ENCODE data around the gene KCNA10.

KCNA10 gene

DNA sequence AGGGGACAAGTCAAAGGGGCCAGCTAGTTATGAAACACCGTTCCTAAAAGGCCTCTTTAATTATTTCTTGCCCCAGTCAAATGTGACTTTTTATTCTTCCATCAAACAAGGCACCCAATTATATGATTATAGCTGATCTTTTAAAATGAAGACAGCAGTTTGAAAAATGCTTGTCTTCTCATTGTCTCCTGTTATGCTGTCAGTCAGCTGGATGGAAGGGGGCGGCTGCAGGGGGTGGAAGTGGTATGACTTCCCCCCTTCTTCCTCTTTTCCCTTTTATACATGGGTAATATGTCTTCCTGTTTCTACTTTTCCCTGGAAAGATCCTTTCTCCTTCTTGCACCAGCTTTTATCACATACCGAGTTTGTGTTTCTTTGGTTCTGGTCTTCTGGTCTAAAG, 25.8 kb upstream of the KCNA10 start:
- Histone ChIP-seq H3K79me2 (ENCODE audit: low read length) (no peaks in the 10 kb centered on the region), H3K9me3 (replicated peaks; ENCODE audit: insufficient read depth, low read length) (no peaks in the 10 kb centered on the region), H3K4me2 (ENCODE audit: low read depth, low read length) (no peak overlapping the region), H3K9ac (ENCODE audit: low read length) (no peak overlapping the region), H3K36me3 (replicated peaks; ENCODE audit: insufficient read depth, low read length) (no peaks in the 10 kb centered on the region), H3K4me3 (ENCODE audit: low read length) (no peak overlapping the region), H4K20me1 (ENCODE audit: insufficient read depth, low read length) (no peaks in the 10 kb centered on the region), H3K27me3 (replicated peaks; ENCODE audit: insufficient read depth, low read length) (no peaks in the 10 kb centered on the region), H3F3A (ENCODE audit: insufficient read depth, low read length) (no peaks in the 10 kb centered on the region), H3K9me2 (replicated peaks; ENCODE audit: insufficient read depth, low read length) (no peaks in the 10 kb centered on the region), H2AFZ (ENCODE audit: low read length) (no peak overlapping the region), H3K4me1 (ENCODE audit: low read length) (no peaks in the 10 kb centered on the region), H3K27ac (ENCODE audit: low read length) (no peak overlapping the region)
- DNase-seq, result no peak
- TF ChIP-seq EZH2phosphoT487 (IDR thresholded peaks at IDR 0.05; ENCODE audit: low read length) (no peak), EZH2 (optimal IDR thresholded peaks at IDR 0.05; ENCODE audit: low read depth, low read length) (no peak)
- TF ChIP-seq, protein P1, sequence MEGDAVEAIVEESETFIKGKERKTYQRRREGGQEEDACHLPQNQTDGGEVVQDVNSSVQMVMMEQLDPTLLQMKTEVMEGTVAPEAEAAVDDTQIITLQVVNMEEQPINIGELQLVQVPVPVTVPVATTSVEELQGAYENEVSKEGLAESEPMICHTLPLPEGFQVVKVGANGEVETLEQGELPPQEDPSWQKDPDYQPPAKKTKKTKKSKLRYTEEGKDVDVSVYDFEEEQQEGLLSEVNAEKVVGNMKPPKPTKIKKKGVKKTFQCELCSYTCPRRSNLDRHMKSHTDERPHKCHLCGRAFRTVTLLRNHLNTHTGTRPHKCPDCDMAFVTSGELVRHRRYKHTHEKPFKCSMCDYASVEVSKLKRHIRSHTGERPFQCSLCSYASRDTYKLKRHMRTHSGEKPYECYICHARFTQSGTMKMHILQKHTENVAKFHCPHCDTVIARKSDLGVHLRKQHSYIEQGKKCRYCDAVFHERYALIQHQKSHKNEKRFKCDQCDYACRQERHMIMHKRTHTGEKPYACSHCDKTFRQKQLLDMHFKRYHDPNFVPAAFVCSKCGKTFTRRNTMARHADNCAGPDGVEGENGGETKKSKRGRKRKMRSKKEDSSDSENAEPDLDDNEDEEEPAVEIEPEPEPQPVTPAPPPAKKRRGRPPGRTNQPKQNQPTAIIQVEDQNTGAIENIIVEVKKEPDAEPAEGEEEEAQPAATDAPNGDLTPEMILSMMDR (IDR thresholded peaks at IDR 0.05; ENCODE audit: low read length), result no peak

DNA sequence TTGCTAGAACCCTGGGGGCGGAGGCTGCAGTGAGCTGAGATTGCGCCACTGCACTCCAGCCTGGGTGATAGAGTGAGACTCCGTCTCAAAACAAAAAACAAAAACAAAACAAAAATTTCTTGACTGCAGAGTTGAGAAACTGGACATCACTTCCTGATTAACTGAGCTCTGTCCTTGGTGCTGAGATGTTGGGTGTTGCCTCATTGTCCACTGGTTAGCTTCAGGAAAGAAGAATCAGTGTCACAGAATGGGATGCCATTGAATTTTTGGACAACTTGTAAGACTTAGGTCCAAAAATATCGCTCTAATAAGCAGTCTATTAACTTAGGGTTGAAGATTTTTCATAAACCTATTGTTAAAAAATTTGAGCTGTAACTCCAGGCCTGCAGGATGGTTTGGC, 23.8 kb upstream of the KCNA10 start:
- Histone ChIP-seq H3K4me3 (ENCODE audit: low read length) (no peak overlapping the region), H3K4me2 (ENCODE audit: low read depth, low read length) (no peak overlapping the region), H4K20me1 (ENCODE audit: insufficient read depth, low read length) (no peaks in the 10 kb centered on the region), H3K9ac (ENCODE audit: low read length) (no peak overlapping the region), H3K79me2 (ENCODE audit: low read length) (no peaks in the 10 kb centered on the region), H3K4me1 (ENCODE audit: low read length) (no peaks in the 10 kb centered on the region), H3K27me3 (replicated peaks; ENCODE audit: insufficient read depth, low read length) (no peaks in the 10 kb centered on the region), H3K36me3 (replicated peaks; ENCODE audit: insufficient read depth, low read length) (no peaks in the 10 kb centered on the region), H3K9me3 (replicated peaks; ENCODE audit: insufficient read depth, low read length) (no peaks in the 10 kb centered on the region), H3K9me2 (replicated peaks; ENCODE audit: insufficient read depth, low read length) (no peaks in the 10 kb centered on the region), H3F3A (ENCODE audit: insufficient read depth, low read length) (no peaks in the 10 kb centered on the region), H3K27ac (ENCODE audit: low read length) (no peak overlapping the region), H2AFZ (ENCODE audit: low read length) (no peak overlapping the region)
- TF ChIP-seq EZH2 (optimal IDR thresholded peaks at IDR 0.05; ENCODE audit: low read depth, low read length) (no peak), EZH2phosphoT487 (IDR thresholded peaks at IDR 0.05; ENCODE audit: low read length) (no peak)
- peak; percentile 37 for DNase-seq

DNA sequence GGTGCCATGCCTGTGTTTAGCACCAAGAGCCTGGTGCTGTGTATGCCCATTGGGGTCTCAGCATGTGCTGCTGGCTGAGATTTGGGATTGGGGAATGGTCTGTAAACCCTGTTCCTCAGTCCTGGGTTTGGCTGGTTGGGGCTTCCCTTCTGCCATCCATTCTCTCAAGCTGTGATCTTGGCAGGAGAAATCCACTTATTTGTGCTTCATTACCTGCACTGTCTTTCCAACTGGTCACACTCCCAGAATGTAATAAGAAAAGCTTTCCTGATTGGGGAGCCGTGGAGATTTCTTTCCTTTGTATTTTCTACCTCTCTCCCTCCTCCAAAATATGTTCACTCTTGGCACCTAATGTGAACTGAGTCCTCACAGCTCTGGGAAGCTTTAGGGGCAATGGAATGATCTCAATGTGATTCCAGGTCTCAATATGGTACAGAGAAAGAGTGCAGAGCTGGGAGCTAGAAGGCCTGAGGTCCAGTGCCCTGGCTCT, 23.0 kb upstream of the KCNA10 start:
- TF ChIP-seq EZH2phosphoT487 (IDR thresholded peaks at IDR 0.05; ENCODE audit: low read length) (no peak), EZH2 (optimal IDR thresholded peaks at IDR 0.05; ENCODE audit: low read depth, low read length) (no peak)
- TF ChIP-seq, protein P1 (IDR thresholded peaks at IDR 0.05; ENCODE audit: low read length), result no peak
- Histone ChIP-seq H2AFZ (ENCODE audit: low read length) (no peak overlapping the region), H3K79me2 (ENCODE audit: low read length) (no peaks in the 10 kb centered on the region), H3F3A (ENCODE audit: insufficient read depth, low read length) (no peaks in the 10 kb centered on the region), H3K9ac (ENCODE audit: low read length) (no peak overlapping the region), H3K9me3 (replicated peaks; ENCODE audit: insufficient read depth, low read length) (no peaks in the 10 kb centered on the region), H3K4me2 (ENCODE audit: low read depth, low read length) (no peak overlapping the region), H3K27ac (ENCODE audit: low read length) (no peak overlapping the region), H3K9me2 (replicated peaks; ENCODE audit: insufficient read depth, low read length) (no peaks in the 10 kb centered on the region), H4K20me1 (ENCODE audit: insufficient read depth, low read length) (no peaks in the 10 kb centered on the region), H3K36me3 (replicated peaks; ENCODE audit: insufficient read depth, low read length) (no peaks in the 10 kb centered on the region), H3K27me3 (replicated peaks; ENCODE audit: insufficient read depth, low read length) (no peaks in the 10 kb centered on the region), H3K4me1 (ENCODE audit: low read length) (no peaks in the 10 kb centered on the region), H3K4me3 (ENCODE audit: low read length) (no peak overlapping the region)
- DNase-seq, result no peak

DNA sequence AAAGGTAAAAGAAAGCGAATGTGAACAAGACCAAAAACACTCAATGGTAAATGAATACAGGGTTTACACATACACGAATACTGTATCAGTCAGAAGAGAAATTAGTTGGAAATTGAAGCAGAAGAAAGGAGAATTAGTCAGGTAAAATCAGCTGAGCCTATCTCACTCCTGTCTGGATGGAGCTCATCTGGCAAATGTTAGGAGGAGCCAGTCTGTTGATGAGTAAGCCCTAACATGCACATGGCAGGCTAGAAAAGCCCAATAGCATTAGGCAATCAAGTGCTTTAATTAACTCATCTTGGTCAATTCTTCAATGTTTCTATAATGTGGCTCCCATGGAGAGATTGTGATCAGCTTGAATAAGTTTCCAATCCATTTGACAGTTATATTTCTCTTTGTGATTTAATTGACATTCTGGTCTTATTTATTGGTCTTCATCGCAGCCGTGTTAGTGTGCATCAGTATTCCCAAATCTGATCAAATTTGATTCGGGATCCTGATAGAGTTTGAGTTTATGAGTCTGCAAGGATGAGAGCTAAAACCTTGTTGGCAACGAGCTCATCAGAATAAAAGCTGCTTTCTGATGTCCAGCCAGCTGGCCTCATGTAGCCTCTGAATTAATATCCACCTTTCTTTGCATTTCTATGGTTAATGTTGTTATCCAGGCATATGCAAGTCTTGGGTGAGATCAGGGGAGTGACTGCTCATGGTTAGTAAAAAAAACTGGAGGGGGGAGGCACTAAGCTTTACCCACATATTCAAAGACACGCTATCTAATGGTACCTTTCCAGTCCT, 22.1 kb upstream of the KCNA10 start:
- Histone ChIP-seq H3K9me3 (replicated peaks; ENCODE audit: insufficient read depth, low read length) (no peaks in the 10 kb centered on the region), H3K4me3 (ENCODE audit: low read length) (no peak overlapping the region), H3K27me3 (replicated peaks; ENCODE audit: insufficient read depth, low read length) (no peaks in the 10 kb centered on the region), H2AFZ (ENCODE audit: low read length) (no peak overlapping the region), H3K79me2 (ENCODE audit: low read length) (no peaks in the 10 kb centered on the region), H4K20me1 (ENCODE audit: insufficient read depth, low read length) (no peaks in the 10 kb centered on the region), H3K27ac (ENCODE audit: low read length) (no peak overlapping the region), H3K9ac (ENCODE audit: low read length) (no peak overlapping the region), H3K9me2 (replicated peaks; ENCODE audit: insufficient read depth, low read length) (no peaks in the 10 kb centered on the region), H3K36me3 (replicated peaks; ENCODE audit: insufficient read depth, low read length) (no peaks in the 10 kb centered on the region), H3K4me2 (ENCODE audit: low read depth, low read length) (no peak overlapping the region), H3K4me1 (ENCODE audit: low read length) (no peaks in the 10 kb centered on the region), H3F3A (ENCODE audit: insufficient read depth, low read length) (no peaks in the 10 kb centered on the region)
- TF ChIP-seq EZH2 (optimal IDR thresholded peaks at IDR 0.05; ENCODE audit: low read depth, low read length) (no peak), EZH2phosphoT487 (IDR thresholded peaks at IDR 0.05; ENCODE audit: low read length) (no peak)
- TF ChIP-seq, protein P1 (IDR thresholded peaks at IDR 0.05; ENCODE audit: low read length), result no peak
- DNase-seq, result no peak

Measured in MM.1S (cell line).